ENCODE results near the gene NF2.
"Not testable (repeated sequence)": the region's sequence is repeated elsewhere in the genome, so short reads cannot be mapped to it uniquely, and the experiment has no call there.

NF2 gene

DNA sequence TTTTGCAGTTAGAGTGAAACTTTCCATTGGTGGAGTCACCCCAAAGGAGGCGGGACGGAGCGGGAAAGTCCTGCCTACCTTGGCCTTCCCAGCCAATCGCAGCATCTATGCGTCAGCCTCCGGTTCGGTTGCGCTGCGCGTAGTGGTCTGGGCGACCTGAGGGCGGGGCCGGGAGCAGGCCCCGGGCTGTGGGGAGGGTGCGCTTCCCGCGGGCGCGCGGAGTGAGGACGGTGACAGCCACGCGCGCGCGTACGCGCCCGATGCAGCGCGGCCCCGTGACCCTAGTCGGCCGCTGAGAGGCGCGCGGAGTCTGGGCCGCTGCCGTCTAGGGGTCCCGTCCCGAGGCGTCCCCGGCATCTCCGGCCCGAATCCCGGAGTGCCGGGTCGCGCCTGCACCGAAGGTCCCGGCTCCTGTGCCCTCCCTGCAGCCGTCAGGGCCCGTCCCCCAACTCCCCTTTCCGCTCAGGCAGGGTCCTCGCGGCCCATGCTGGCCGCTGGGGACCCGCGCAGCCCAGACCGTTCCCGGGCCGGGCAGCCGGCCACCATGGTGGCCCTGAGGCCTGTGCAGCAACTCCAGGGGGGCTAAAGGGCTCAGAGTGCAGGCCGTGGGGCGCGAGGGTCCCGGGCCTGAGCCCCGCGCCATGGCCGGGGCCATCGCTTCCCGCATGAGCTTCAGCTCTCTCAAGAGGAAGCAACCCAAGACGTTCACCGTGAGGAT is at the start of gene NF2:
TSS of gene NF2 (plus strand) at position 276 of the 718 bp plus-strand sequence. CDS start at position 642, 366 bp downstream.
- DNase-seq, result peak; percentile 99

DNA sequence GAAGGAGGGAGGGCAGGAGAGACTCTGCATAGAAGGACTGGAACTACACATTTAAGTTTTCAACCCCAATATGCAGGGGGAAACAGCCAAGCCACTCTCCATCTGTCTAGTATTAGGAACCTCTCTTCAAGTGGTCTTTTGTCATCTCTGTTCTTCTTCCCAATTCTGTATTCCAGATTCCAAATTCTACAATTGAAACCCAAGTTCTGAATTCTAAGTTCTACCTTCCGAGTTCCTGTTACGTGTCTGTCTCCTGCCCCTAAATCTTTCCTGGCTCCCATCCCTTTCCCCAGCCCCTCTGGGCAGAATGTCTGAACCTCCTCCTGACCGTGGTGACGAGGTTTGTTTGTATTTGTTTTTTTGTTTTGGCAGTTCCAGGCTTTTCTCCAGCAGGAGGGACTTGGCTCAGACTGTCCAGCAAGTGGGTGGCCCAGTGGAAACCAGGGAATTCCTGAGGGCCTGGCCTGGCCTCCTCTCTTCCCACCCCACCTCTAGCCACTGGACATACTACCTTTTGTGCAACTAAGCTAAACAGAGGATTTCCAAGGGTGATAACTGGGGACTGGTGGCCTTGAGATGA is 48.3 kb upstream of the NF2 start:
- DNase-seq, result no peak

DNA sequence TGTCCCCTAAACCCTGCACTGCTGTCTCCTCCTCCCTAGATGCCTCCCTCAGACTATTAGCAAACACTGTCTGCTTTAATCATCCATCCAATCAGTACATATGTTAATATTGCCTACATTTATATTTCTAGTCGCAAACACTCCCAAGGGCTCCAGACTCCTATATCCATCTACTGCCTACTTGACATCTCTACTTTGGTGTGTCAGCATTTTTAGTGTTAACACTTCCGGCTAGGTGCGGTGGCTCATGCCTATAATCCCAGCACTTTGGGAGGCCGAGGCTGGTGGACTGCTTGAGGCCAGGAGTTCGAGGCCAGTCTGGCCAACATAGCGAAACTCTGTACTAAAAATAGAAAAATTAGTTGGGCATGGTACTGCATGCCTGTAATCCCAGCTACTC is 44.4 kb upstream of the NF2 start:
- no peak for DNase-seq

DNA sequence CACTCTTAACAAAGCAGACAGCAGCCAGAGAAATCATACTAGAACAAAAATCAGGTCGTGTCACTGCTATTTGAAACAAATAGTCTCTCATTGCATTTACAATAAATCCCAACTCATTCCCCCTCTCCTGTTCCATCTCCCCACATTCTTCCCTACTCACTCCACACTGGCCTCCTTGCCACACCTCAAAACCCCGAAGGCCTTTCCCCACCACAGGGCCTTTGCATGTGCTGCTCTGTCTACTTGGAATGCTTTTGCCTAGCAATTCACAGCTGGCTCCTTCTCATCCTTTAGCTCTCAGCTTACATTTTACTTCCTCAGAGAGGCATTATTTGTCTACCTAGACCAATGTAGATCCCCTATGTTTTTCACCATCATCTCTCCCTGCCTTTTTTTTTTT is 43.6 kb upstream of the NF2 start:
- no peak for DNase-seq

DNA sequence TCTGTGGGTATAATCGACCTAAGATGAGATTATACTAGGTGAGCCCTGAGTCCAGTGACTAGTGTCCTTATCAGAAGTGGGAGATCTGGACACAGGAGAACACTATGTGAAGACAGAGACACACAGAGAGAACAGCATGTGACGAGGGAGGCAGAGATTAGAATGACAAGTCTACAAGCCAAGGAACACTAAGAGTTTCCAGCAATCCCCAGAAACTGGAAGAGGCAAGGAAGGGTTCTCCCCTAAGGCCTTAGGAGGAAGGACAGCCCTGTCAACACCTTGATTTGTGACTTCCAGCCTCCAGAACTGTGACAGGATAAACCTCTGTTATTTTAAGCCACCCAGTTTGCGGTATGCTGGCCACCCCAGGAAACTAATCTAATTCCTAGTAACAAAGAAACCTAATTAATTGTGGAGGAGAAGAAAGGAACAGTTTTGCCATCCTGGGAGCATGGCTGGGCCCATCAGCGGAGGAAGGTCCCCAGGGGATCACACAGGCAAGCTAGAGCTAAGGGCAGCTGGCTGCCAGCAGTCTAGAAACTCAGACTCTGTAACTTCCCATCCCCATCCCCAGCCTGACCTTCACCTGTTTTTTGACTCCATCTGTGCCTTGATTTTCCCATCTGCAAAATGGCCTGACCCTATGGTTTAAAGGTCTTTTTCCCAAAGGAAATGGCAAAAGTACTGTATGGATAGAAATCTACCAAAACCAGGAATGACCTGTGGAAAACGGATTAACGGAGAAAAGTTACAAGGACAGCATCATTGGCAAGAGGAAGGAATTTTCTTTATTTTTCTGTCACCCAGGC is 39.6 kb upstream of the NF2 start:
- DNase-seq, result no peak

DNA sequence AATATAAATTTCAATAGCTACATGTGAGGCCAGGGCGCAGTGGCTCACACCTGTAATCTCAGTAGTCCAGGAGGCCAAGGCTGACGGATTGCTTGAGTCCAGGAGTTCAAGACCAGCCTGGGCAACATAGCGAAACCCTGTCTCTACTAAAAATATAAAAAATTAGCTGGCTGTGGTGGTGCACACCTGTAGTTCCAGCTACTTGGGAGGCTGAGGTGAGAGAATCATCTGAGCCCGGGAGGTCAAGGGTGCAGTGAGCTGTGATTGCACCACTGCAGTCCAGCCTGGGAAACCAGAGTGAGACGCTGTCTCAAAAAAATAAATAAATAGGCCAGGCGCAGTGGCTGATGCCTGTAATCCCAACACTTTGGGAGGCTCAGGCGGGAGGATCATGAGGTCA is 36.9 kb upstream of the NF2 start:
- DNase-seq, result not testable (repeated sequence)

DNA sequence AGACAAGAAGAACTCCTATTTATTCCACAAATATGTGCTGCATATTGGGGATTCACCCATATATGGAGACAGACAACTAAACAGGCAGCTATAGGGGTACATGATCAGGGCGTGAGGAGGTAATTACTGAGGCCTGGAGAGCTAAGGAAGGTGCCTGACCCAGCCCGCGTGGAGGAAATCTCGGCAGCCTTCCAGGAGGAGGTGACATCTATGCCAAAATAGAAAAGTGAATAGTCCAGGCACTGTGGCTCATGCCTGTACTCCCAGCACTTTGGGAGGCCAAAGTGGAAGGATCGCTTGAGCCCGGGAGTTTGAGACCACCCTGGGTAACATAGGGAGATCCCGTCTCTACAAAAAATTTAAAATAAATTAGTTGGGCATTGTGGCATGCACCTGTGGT is 36.1 kb upstream of the NF2 start:
- DNase-seq, result no peak

DNA sequence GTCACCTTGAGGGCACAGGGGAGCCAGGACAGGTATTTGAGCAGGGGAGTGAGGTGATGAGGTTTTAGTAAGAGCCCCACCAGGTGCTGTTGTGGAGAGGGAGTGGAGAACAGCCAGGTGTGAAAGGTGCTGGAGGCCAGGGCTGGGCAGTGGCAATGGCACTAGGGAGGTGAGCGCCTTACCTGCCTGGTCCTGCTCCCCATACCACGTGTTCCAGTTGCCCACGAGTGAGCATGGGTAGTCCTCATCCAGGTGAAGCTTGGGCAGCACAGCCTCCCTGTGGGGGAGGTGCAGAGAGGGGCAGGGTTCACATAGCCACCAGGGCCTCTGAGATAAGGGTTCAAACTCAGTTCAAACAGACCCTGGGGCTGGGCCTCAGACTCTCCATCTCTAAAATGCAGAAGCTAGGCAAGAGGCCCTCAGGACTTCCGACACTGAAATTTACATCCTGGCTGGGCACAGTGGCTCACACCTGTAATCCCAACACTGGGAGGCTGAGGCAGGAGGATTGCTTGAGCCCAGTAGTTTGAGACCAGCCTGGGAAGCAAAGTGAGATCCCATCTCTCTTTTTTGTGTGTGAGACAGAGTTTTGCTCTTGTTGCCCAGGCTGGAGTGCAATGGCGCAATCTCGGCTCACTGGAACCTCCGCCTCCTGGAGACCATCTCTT is 34.3 kb upstream of the NF2 start:
- no peak for DNase-seq

DNA sequence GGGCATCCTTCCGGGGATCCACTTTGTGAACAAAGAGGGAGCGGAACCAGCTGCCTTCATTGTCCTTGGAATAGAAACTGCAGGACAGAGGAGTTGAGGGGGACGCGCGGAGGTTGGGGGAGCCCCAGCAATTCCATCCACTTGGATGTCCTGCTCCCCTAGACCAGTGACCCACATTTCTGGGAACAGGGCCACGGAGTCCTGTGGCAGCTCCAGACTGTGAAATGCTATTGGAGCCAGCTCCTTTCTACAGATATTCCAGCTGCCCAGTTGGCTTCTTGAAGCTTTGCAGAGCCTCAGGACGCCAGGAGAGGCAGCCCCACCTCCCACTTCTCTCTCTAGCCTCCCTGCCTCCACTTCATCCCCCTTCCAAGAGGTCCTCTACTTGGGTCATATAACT is 33.0 kb upstream of the NF2 start:
- DNase-seq, result no peak

DNA sequence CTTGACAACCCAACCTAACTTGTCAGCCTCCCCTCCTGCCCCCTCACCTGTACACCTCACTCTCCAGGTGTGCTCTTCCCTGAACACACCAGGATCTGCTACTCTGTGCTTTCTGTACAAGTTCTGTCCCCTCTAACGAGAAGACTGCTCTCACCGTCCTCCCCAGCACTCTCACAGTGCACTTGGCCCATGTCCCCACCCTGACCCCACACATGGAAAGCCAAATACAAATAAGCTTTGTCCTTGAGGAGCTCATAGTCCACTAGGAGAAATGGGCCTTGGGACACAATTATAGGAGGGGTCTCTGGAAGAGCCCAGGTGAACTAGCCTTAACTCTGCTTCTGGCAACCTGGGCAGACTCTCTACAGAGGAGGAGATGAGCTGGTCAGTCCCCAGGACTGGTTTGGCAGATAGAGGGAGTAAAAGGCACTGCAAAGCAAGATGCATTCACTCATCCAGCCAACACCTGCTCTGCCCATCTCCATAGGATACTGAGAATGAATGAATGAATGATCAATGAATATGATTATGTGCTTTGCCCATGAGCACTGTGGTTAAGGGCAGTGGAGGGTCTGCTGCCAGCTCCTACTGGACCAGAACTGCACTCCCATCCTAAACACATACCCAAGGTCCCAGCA is 32.4 kb upstream of the NF2 start:
- DNase-seq, result no peak

DNA sequence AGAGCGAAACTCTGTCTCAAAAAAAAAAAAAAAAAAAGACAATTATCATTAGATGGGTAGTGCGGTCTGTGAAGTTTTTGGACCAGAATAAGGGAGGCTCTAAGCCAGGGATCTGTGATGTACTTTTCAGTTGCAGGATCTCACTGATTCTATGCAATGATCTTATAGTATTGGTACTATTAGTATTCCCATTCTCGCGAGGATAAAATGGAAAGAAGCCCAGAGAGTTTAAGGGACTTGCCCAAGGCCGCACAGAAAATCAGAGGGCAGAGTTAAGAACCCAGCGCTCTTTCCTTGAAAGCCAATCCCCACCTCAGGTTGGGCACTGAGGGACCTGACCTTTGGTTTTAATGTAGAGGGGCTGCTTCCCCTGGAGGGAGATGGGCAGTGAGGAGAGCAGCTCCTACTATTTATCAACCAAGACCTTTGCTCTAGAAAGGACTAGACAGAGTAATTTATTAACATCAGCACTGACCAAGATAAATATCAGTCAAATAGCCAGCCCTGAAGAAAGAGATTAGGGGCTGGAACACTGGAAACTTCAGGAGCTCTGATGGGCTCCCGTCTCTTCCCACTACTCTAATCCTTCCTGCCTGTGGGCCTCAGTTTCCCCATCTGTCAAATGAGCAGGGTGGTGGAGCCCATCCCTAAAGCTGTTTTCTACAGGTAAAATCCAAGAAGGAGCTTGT is 28.5 kb upstream of the NF2 start:
- DNase-seq, result no peak

DNA sequence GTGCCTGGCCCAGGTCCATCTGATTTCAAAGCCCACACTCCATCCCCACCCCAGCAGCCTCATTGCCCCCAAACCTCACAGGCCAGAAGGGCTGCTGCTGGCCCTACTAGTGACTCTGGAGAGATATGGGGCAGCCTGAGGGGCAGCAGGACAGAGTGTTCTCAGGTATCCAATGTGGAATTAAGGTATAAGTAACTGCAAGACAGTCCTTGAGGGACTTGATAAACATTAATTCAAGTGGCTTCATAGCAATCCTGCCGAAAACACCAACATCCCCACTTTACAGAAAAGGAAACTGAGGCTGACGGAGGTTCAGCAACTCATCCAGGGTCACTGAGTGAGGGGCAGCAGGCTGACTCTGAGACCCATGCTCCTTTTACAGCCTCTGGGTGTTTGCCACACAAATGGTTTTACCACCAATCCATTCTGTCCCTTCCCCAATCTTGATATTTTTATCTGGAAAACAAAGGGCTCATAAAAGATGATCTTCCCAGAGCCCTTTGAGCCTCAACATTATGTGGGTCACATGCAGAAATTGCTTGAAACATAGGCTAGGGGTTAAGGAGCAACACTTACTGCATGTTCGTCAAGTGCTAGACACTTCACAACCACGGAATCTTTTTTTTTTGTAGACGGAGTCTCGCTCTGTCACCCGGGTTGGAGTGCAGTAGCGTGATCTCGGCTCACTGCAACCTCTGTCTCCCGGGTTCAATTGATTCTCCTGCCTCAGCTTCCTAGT is 24.8 kb upstream of the NF2 start:
- no peak for DNase-seq

DNA sequence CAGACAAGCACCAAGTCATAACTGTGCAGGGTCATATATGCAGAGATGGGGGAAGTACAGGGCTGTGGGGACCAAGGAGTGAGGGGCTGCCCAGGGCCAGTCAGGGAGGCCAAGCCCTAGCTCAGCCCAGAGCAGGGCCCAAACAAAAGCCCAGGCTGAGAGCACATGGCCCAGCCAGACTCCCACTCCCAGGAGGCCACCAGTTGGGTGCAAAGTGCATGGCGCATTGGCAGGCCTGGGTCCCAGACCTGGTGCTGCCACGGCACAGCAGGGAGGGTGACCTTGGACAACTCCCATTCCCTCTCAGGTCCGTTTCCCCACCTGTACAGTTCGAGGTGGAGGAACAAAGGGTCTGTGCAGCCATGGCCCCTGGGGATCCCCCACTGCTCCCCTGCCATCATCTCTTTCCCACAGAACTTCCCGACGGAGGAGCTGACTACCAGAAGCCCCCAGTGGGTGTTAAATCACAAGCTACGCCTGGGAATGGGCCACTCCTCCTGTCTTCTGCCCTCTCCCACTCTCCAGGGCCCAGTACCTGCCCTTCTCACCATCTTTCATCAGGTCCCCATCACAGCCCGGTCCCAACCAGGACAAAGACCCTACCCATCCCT is 23.1 kb upstream of the NF2 start:
- DNase-seq, result no peak

DNA sequence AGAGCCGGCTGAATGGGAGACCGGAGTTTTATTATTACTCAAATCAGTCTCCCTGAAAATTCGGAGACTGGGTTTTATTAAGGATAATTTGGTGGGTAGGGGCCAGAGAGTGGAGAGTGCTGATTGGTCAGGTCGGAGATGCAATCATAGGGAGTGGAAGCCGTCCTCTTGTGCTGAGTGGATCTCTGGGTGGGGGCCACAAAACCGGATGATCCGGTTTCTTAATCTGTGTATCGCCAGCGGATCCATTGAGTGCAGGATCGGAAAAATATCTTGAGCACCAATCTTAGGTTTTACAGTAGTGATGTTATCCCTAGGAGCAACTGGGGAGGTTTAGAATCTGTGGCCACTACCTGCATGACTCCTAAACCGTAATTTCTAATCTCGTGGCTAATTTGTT is 21.6 kb upstream of the NF2 start:
- no peak for DNase-seq

DNA sequence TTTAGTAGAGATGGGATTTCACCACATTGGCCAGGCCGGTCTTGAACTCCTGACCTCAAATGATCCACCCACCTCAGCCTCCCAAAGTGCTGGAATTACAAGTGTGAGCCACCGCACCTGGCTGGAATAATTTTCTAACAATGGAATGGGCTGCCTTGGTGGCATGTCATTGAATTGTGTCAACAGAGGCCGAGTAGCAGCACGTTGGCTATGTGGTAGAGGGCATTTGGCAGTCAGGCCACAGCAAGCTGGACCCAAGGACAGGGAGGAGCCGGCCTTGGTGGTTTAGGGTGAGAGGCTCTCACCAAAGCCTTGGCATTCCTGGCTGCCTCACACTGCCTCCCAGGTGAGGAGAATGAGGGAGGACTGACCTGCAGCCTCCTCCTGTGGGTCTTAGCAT is 18.5 kb upstream of the NF2 start:
- no peak for DNase-seq

DNA sequence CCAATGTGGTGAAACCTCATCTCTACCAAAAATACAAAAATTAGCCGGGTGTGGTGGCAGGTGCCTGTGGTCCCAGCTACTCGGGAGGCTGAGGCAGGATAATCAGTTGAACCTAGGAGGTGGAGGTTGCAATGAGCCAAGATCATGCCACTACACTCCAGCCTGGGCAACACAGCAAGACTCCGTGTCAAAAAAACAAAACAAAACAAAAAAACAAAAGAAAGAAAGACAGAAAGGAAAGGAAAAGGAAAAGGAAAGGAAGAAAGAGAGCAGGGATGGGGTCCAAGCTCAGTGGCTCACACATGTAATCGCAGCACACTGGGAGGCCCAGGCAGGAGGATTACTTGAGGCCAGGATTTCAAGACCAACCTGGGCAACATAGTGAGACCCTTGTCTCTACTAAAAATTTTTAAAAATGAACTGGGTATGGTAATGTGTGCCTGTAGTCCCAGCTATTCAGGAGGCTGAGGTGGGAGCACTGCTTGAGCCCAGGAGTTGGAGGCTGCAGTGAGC is 17.2 kb upstream of the NF2 start:
- not testable (repeated sequence) for DNase-seq

DNA sequence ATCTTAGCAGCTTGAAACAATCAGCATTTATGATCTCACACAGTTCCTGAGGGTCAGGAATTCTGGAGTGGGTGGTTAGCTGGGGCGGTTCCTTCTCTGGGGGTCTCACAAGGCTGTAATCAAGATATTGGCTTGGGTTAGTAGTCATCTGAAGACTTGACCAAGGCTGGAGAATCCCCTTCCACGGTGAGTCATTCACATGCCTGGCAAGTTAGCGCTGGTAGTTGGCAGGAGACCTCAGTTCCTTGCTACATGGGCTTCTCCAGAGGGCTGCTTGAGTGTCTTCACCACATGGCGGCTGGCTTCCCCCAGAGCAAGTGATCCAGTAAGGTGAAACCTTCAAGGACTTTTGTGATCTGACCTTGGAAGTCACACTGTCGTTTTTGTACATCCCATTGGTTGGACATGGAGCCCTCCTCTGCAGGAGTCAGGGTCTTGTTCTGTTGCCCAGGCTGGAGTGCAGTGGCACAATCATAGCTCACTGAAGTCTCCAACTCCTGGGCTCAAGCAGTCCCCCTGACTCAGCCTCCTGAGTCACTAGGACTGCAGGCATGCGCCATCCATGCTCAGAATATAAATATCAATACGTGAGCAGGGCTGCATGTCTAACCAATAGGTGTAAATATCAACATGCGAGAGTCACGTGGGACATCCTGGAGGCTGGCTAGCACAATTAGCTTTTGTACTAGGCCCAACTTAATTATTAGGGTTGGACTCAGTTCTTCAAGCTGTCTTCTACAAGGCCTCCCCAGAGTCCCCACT is 15.3 kb upstream of the NF2 start:
- no peak for DNase-seq

DNA sequence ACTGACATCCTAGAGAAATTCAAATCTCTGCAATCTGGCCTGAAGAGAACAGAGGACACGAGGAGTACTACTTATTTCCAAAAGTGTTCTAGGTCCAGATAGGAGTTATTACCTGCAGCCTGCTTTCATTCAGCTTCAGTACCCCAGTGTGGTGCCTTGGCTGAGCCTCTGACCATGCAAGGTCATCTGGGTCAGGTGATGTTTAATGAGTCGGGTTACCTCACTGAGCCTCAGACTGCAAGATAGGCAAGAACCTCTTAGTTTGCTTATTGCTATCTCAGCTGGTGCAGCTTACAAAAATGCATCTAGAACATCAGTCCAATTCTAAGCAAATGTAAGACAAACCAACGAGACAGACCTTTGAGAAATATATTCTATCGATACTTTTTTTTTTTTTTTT is 9.5 kb upstream of the NF2 start:
- no peak for DNase-seq

DNA sequence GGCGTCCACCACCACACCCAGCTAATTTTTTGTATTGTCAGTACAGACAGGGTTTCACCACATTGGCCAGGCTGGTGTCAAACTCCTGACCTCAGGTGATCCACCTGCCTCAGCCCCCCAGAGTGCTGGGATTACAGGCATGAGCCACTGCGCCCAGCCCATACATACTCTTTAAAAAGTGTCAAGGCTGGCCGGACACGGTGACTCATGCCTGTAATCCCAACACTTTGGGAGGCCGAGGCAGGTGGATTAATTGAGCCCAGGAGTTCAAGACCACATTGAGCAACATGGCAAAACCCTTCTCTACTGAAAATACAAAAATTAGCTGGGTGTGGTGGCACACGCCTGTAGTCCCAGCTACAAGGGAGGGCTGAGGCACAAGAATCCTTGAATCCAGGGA is 9.0 kb upstream of the NF2 start:
- not testable (repeated sequence) for DNase-seq

DNA sequence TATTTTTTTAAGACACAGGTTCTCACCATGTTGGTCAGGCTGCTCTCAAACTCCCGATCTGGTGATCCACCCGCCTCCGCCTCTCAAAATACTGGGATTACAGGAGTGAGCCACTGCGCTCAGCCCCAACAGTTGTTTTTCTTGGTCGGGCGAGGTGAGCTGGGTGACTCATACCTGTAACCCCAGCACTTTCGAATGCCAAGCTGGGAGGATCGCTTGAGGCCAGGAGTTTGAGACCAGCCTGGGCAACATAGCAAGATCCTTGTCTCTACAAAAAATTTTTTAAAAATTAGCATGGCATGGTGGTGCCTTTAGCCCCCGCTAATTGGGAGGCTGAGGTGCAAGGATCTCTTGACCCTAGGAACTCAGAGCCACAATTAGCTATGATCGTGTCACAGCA is 7.0 kb upstream of the NF2 start:
- DNase-seq, result no peak

Measured in CD4-positive, alpha-beta T cell treated with Interleukin-1 beta for 1 hour (primary cell).